ENCODE measurements around the gene LMX1B. TPM values are rescaled to one million over a fixed set of nuclear protein-coding genes. Genes with fewer than 3 reads are reported as not detected.
"Not testable (repeated sequence)": the region's sequence is repeated elsewhere in the genome, so short reads cannot be mapped to it uniquely, and the experiment has no call there.

LMX1B gene
- total RNA-seq, 1 experiment from 2014 or later: 0.55 TPM

DNA sequence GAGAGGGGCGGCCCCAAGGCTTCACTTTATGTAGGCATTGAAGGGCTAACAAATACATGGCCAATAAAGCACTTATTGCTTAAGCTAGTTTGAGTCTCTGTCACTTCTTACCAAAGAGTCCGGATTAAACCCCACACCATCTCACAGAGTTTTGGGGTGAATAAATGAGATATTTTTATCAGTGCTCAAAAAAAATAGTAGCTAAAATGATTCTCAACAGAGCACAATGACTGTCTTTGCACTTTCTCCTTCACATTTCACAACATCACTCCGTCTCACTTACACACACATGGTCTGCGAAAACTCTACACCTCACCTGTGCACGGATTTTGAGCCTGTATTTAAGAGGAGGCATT lies 92.9 kb downstream of the LMX1B start:
- no peak for ATAC-seq
- TF ChIP-seq CTCF (conservative IDR thresholded peaks at IDR 0.05; ENCODE audit: low read depth, low read length) (no peak), EZH2 (IDR thresholded peaks at IDR 0.05; ENCODE audit: low read length, unreplicated experiment) (no peak), EZH2phosphoT487 (IDR thresholded peaks at IDR 0.05; ENCODE audit: borderline replicate concordance, low read length) (no peak)
- Histone ChIP-seq H4K20me1 (ENCODE audit: low read length) (no peaks in the 10 kb centered on the region), H3K4me3 (ENCODE audit: low read length) (no peak overlapping the region), H3K27me3 (ENCODE audit: low read length) (peaks cover 7% of the 10 kb centered on the region; the same call in 1 of the 2 replicates), H3K9ac (ENCODE audit: low read length) (no peak overlapping the region), H3F3A (ENCODE audit: low read length, unreplicated experiment) (no peaks in the 10 kb centered on the region), H3K9me3 (ENCODE audit: low read length) (no peaks in the 10 kb centered on the region), H3K4me1 (ENCODE audit: insufficient read depth, low read length) (peaks cover 15% of the 10 kb centered on the region), H2AFZ (ENCODE audit: low read length) (no peak overlapping the region), H3K27ac (ENCODE audit: low read length) (no peak overlapping the region), H3K4me2 (ENCODE audit: low read length) (no peak overlapping the region), H3K9me2 (replicated peaks; ENCODE audit: low read length) (no peaks in the 10 kb centered on the region), H3K79me2 (ENCODE audit: low read length) (no peaks in the 10 kb centered on the region), H3K36me3 (ENCODE audit: low read depth, low read length) (no peaks in the 10 kb centered on the region)
- no TSS peak for BruUV-seq (replicated peaks)
- intact Hi-C loops (cut with micrococcal nuclease): no loop called here
- ChIA-PET POLR2A (ENCODE audit: unreplicated experiment) (no interaction called here), CTCF (interaction anchor here (0.5 to 1.8 kb wide), 2 partner anchors 75 to 190 kb away, joined by 6 to 24 read pairs; no protein-coding TSS in a partner anchor)
- no peak for DNase-seq

GRCh38 chr9:126707083-126707482 lies 93.4 kb downstream of the LMX1B start:
- Histone ChIP-seq H3K9ac (ENCODE audit: low read length) (no peak overlapping the region), H4K20me1 (ENCODE audit: low read length) (no peaks in the 10 kb centered on the region), H3K27ac (ENCODE audit: low read length) (no peak overlapping the region), H3K9me2 (replicated peaks; ENCODE audit: low read length) (no peaks in the 10 kb centered on the region), H2AFZ (ENCODE audit: low read length) (no peak overlapping the region), H3K27me3 (ENCODE audit: low read length) (peaks cover 10% of the 10 kb centered on the region; the same call in 1 of the 2 replicates), H3K4me2 (ENCODE audit: low read length) (no peak overlapping the region), H3K36me3 (ENCODE audit: low read depth, low read length) (no peaks in the 10 kb centered on the region), H3K4me3 (ENCODE audit: low read length) (no peak overlapping the region), H3F3A (ENCODE audit: low read length, unreplicated experiment) (no peaks in the 10 kb centered on the region), H3K79me2 (ENCODE audit: low read length) (no peaks in the 10 kb centered on the region), H3K9me3 (ENCODE audit: low read length) (no peaks in the 10 kb centered on the region), H3K4me1 (ENCODE audit: insufficient read depth, low read length) (peaks cover 15% of the 10 kb centered on the region)
- BruUV-seq (replicated peaks): no TSS peak
- intact Hi-C loops (cut with micrococcal nuclease): no loop called here
- TF ChIP-seq CTCF (conservative IDR thresholded peaks at IDR 0.05; ENCODE audit: low read depth, low read length): no peak
- ChIA-PET CTCF (interaction anchor here (0.5 to 1.8 kb wide), 2 partner anchors 74 to 191 kb away, joined by 6 to 24 read pairs; no protein-coding TSS in a partner anchor), POLR2A (ENCODE audit: unreplicated experiment) (no interaction called here)
- ATAC-seq: no peak
- DNase-seq: no peak

- H3K79me2 ChIP-seq (ENCODE audit: low read length); H3K27me3 ChIP-seq (ENCODE audit: low read length); H3K9ac ChIP-seq (ENCODE audit: low read length); H4K20me1 ChIP-seq (ENCODE audit: low read length); H3F3A ChIP-seq (ENCODE audit: low read length, unreplicated experiment); H3K9me2 ChIP-seq (replicated peaks; ENCODE audit: low read length); POLR2A ChIA-PET (ENCODE audit: unreplicated experiment); H3K9me3 ChIP-seq (ENCODE audit: low read length); DNase-seq; ATAC-seq; H3K4me3 ChIP-seq (ENCODE audit: low read length); H2AFZ ChIP-seq (ENCODE audit: low read length); H3K36me3 ChIP-seq (ENCODE audit: low read depth, low read length); H3K27ac ChIP-seq (ENCODE audit: low read length); intact Hi-C loops (cut with micrococcal nuclease); H3K4me2 ChIP-seq (ENCODE audit: low read length); BruUV-seq (replicated peaks): not testable (repeated sequence)
- peaks cover 15% of the 10 kb centered on the region for H3K4me1 ChIP-seq (ENCODE audit: insufficient read depth, low read length)
- CTCF ChIA-PET: interaction anchor here (0.5 kb wide), 1 partner anchor 1339 kb away, joined by 3 read pairs; no protein-coding TSS in a partner anchor
These were observed 94.0 kb downstream of the LMX1B start for GRCh38 chr9:126707712-126708111.
